GM18502 (cell line): ENCODE measurements around the gene TRPV2.

Source experiments
- ATAC-seq: cut with Tn5 transposase; IDR thresholded peaks from one replicate; pipeline ENCODE4 v1.9.1; 2021; ENCODE audit warnings: mild to moderate bottlenecking; ENCODE audit not compliant: unreplicated experiment, poor library complexity

The TRPV2 gene

DNA sequence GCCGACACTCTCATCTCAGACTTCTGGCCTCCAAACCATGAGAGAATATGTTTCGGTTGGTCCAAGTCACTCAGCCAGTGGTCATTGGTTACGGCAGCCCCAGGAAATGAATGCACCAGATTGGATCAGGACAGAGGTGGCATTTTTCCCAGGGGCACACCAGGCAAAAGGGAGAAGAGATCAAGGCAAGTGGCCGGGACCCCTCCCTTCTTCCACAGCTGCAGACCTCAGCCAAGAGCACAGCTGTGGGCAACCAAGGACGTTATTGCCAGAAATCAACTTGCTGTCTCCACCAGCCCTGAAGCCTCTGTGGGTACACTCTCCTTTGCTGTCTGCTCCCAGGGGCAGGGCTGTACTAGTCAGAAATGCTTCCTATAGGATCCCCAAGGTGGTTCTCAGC, 55.9 kb downstream of the TRPV2 start:
- no peak for ATAC-seq

DNA sequence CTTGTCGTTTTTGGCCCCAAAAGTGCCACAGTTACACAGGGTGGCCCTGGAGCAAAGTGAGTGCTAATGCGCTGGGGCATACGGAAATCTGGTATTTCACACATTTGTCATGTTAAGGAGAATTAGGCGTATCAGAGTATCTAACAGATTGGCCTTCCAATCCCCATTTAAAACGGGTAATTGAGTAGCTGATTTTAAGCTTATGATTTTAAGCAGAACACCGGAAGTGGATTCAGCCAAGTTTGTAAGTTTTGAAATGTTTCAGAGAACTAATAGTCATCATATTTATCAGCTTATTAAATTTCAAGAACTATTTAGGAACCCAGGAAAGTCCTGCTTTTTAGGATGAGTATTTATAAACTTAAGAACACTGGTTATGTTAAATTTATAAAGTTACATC, 57.2 kb downstream of the TRPV2 start:
- no peak for ATAC-seq

DNA sequence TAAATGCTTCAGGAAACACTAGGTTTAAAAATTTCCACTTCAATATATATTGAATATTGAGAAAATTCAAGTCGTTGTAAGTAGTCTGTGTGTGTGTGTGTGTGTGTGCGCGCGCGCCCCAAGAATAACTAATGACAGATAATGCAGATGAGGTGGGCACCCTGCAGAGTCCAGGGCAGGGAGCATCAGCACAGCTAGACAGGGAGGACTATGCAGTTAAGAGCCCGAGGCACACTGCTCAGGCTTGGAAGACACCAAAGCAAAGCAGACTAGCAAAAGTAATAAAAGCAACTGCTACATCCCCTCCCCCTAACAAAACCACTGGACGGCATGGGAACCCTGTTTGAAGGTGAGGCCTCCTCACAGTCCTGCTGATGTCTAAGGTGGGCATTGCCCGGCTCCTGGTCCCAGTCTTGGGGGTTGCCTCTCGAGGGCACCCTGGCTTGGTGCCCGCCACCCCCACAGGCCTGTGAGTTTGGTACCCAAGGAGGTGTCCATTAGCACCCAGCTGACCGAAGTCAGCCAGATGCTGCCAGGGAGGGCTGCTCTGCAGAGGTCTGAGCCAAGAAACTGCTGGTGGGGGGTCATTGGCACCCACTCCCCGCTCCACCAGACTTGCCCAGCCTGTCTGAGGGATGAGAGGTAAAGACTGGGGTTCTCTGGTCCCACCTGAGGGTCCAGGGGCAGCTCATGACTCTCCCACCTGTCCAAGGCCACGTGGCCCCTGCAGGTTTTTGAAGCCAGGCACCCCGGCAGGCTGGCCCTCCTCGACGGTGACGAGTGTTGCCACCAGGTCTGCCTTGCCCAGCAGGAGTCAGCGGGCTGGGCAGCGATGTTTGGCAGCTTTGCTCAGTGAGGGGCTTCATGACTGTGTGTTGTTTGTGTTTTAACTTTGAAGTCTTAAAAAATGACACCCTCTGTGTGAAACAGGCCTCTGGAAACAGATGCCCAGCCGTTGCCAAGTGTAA, 58.0 kb downstream of the TRPV2 start:
- no peak for ATAC-seq

GRCh38 chr17:16474012-16474725, 58.8 kb downstream of the TRPV2 start:
- no peak for ATAC-seq

GRCh38 chr17:16475179-16475704, 59.9 kb downstream of the TRPV2 start:
- no peak for ATAC-seq

- ATAC-seq = no peak
Measured at GRCh38 chr17:16477255-16477654, 61.9 kb downstream of the TRPV2 start.

DNA sequence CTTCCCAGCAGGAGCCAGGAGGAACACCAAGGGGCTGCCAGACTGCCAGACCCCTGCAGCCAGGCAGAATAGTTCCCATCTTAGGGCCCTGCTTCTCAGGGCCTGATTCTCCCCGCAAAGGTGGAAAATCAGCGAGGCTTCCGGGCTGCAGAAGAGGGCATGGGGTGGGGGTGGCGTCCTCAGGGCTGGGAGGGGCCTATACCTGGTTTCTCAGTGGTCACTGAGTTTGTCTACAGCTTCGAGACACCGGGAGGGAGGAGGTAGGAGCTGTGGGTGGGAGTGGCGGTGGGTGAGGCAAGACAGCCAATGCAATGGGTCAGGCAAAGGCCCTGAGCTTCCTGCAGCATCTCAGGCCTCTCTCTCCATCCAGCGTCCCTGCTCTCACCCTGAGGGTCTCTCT, 62.3 kb downstream of the TRPV2 start:
- no peak for ATAC-seq

GRCh38 chr17:16478649-16479048, 63.3 kb downstream of the TRPV2 start:
- ATAC-seq = no peak

DNA sequence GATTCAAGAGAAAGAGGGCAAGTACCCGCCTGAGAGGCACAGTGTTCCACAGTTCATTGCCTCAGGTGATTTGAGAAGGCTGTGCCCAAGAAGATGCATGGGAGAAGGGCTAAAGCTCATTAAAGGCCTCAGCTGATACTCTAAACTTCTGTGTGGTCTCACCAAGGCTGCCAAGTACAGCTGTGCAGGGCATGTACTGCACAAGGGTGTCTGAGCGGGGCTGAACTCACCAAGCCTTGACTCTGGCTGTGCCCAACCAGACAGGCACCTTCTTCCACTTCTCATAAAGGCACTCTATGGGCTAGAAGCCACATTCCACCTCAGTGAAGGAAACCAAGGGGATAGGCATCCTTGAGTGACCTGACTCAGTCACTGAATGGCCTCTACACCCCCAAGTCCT, 63.9 kb downstream of the TRPV2 start:
- no peak for ATAC-seq

- ATAC-seq = no peak
Measured at GRCh38 chr17:16480995-16481394, 65.6 kb downstream of the TRPV2 start.

- no peak for ATAC-seq
Measured at GRCh38 chr17:16482253-16482652, 66.9 kb downstream of the TRPV2 start.

- ATAC-seq = no peak
Measured at GRCh38 chr17:16483021-16483645, 67.8 kb downstream of the TRPV2 start.

- no peak for ATAC-seq
Measured at GRCh38 chr17:16484445-16485175, 69.2 kb downstream of the TRPV2 start.
